OCI-M2 (cell line): ENCODE data around the gene OR5B12.
"Not testable (repeated sequence)": the region's sequence is repeated elsewhere in the genome, so short reads cannot be mapped to it uniquely, and the experiment has no call there.

ENCODE experiments used
- DNase-seq: peaks from one replicate; lab custom pipeline; 2025; ENCODE audit not compliant: unreplicated experiment; lab: John Stamatoyannopoulos, UW

Gene OR5B12

GRCh38 chr11:58442136-58442535 is at the start of gene OR5B12:
TSS of gene OR5B12 (minus strand) at chr11:58442236. CDS start at chr11:58440151, 2,085 bp downstream.
- DNase-seq = no peak

DNA sequence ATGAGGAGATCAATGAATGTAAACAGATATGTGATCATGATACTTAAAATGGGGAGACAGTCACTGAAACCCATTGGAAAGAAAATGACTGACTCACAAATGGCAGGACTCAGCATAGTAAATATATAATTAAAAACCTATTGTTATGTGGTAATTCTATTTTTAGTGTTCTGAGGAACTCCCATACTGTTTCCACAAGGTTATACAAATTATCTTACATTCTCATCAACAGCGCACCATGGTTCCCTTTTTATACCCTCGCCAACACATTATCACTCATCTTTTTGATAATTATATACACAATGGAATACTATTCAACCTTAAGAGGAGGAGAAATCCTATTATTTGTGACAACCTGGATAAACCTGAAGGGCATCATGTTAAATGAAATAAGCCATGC is 48.8 kb upstream of the OR5B12 start:
- DNase-seq = no peak

DNA sequence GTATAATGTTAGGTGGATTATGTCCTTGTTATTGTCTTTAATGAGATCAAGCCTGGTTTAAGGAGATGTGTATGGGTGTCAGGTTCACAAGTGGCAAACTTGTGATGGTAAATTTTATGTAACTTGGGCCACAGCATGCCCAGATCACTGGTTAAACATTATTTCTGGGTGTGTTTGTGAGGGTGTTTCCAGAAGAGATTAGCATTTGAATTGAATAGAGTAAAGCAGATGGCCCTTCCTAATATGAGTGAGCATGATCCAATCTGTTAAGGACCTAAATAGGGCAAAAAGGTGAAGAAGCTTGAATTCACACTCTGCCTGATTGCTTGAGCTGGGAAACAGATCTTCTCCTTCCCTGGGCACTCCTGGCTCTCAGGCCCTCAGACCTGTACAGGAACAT is 45.1 kb upstream of the OR5B12 start:
- DNase-seq = no peak

- DNase-seq = no peak
Measured at GRCh38 chr11:58485961-58486360, 43.9 kb upstream of the OR5B12 start.

GRCh38 chr11:58471892-58472291 is 29.9 kb upstream of the OR5B12 start:
- no peak for DNase-seq

DNA sequence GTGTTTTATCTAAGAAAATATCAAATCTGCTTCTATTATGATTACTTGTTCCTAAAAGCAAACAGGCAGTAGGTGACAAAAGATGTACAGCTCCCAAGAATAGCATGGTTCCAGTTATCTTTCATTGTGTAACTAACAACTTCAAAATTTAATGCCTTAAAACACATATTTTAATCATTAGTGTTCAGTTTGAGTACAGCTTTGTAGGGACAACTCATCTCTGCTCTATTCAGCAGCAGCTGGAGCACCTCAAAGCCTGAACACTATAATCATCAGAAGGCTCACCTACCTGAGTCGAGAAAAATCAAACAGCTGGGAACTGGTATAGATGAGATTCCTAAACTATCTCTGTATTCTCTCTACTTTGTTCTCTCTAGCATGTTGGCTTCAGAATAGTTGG is 24.3 kb upstream of the OR5B12 start:
- DNase-seq = no peak

DNA sequence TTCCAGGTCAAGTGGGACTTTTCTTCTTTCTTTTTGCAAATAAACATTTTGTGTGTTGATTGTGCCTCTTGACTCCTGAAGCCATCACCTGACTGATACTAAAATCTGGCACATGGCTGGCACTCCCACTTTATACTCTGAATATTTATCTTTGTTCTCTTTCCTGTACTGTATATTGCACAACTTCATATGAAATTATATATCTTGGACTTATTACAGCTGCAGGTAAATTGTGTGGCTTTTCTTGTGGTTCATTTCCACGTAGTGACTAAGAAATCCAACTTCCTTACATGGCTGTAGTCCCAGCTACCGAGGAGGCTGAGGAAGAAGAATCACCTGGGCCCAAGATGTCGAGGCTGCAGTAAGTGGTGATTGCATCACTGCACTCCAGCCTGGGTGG is 23.7 kb upstream of the OR5B12 start:
- no peak for DNase-seq

- no peak for DNase-seq
Measured at GRCh38 chr11:58451585-58451984, 9.5 kb upstream of the OR5B12 start.

GRCh38 chr11:58446294-58446693 is 4.3 kb upstream of the OR5B12 start:
- DNase-seq = no peak

GRCh38 chr11:58444300-58444699 is 2.3 kb upstream of the OR5B12 start:
- no peak for DNase-seq

DNA sequence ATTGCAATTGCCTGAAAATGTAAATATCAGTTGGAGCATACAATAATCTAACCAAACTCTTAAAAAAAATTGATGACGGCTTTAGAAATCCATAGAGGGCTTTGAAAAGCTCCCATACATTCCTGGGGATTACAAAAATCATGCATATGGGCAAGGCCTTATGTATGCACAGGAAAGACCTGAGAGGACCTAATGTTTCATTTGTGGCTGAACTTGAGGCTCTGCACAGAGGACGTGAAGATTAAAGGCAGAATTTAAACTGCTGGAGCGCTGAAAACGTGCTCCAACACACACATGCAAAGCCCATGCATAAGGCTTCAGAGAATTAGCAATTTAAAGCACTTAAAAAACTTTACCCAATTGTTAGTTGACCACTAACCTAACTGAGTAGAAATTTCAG is 3.5 kb downstream of the OR5B12 start:
- no peak for DNase-seq

DNA sequence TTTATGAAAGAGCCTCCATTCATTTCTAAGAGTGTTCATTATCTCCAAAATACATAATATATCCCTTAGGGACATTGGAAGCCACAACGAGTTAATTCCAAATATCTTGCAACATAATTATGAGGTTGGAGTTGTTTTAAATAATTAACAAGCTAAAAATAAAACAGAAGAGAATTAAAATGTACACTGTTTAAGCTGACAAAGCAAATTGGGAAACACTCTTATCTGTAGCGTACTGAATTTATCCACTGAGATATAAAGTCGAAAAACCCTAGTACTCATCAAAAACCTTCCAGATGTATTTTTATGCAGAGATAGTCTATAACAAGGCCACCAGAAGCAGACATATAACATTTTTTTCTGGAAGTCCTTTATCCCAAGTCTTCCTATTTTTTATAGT is 7.8 kb downstream of the OR5B12 start:
- no peak for DNase-seq

DNA sequence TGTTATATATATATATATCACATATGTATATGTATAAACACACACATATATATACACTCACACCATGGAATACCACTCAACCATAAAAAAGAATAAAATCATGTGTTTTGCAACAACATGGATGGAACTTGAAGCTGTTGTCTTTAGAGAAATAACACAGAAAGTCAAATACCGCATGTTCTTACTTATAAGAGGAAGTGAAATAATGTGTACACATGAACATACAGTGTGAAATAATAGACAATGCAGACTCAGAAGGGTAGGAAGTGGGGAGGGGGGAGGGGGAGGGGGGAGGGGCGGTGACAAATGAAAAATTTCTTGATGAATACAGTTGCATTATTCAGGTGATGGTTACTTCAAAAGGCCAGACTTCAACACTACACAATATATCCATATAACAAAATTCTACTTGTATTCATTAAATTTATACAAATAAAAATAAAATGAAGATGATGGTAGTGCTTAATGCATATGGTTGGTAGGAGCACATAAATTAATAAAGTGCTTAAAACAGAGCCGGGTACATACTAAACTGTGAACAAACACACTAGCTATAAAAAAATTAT is 8.3 kb downstream of the OR5B12 start:
- no peak for DNase-seq

- no peak for DNase-seq
Measured at GRCh38 chr11:58429273-58429672, 12.8 kb downstream of the OR5B12 start.

- DNase-seq = no peak
Measured at GRCh38 chr11:58428021-58428420, 14.0 kb downstream of the OR5B12 start, which contains the start of gene OR5B2. TSS of gene OR5B2 (minus strand) at chr11:58428121. CDS start at chr11:58423261, 4,860 bp downstream.

- no peak for DNase-seq
Measured at GRCh38 chr11:58406774-58407173, 35.3 kb downstream of the OR5B12 start, which contains the start of gene OR5B3. TSS of gene OR5B3 (minus strand) at chr11:58406874. CDS start at chr11:58403409, 3,465 bp downstream.

- not testable (repeated sequence) for DNase-seq
Measured at GRCh38 chr11:58399622-58400021, 42.4 kb downstream of the OR5B12 start.

GRCh38 chr11:58395581-58395980 is 46.5 kb downstream of the OR5B12 start:
- DNase-seq = no peak

DNA sequence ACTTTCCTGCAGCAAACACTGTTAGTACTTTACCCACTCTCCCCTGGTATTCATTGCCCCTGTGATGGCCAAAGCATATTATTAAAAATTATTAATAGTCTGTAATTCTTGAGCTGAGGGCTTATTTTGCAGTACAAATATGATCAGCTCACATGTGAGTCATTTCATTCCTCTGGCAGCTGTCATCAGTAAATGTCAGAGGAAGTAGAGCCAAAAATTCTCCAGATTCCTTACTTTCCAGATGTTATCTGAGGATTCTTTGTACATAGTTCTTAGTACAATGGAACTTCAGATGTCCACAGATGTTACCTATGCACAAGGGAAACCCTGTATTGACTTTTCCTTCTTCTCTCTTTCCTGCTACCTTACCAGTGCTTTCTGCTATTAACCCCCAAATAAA is 47.8 kb downstream of the OR5B12 start:
- DNase-seq = no peak

DNA sequence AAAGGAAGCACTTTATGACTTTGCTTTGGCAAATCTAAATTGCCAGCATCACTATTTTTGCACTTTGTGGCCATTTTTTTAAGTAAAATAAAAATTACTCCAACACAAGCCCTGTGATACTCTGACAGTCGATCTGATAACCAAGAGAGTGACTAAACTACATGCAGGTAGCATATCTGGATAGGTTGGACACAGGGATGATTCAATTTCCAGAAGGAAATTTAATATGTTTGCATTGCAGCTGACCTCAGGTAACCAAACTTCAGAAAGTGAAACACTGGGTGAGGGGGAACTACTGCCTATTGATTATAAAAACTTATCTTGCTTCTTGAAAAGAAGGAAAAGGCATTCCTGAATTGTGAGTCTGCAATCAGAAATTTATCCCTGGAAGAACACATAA is 49.3 kb downstream of the OR5B12 start:
- no peak for DNase-seq

DNA sequence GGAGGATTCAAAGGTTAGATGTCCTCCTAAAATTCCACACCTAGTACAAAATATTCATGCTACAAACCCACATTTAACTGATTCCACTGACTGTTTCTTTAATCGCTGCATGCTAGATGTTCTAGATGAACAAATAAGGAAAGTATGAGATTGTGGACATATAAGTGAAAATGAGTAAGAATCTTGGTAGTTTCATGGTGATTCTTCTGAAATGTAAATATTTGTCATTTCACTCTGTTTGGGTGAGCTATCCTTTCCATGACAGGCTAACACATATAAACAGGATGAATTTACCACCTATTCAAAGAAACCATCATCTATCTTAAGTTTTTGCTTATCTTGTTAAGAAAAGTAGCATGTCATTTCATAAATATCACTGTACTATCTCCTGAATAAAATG is 50.2 kb downstream of the OR5B12 start:
- no peak for DNase-seq

- DNase-seq = no peak
Measured at GRCh38 chr11:58390551-58391063, 51.4 kb downstream of the OR5B12 start.
